Fibroblast of upper back skin (primary cell): Measurements from ENCODE around the gene GAREM1.
A peak's percentile ranks its signal among the peaks of the same experiment; 100 is the strongest.

ENCODE experiments used
- DNase-seq: peaks from one replicate; pipeline ENCODE4 v3.0.0-alpha.2; 2013

The GAREM1 gene

GRCh38 chr18:32286749-32287148 lies 183.9 kb downstream of the GAREM1 start:
- no peak for DNase-seq

DNA sequence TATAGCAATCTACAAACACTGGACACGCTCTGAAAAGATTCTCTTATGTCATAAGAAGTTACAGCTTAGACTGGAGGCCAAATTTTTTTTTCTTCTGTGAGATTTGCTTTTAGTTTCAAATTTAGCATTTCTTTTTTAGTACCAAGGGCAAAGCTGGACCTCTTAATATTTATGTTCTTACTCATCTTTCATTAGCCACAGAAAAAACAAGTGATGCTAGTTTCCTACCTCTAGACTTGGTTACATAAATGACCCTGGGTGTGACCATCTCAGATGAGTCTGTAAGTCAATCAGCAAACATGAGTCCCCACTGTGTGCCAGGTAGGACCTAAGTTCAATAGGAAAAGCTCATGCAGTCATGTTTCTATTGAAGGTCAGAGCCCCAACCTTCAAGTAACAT lies 186.4 kb downstream of the GAREM1 start:
- DNase-seq = no peak

DNA sequence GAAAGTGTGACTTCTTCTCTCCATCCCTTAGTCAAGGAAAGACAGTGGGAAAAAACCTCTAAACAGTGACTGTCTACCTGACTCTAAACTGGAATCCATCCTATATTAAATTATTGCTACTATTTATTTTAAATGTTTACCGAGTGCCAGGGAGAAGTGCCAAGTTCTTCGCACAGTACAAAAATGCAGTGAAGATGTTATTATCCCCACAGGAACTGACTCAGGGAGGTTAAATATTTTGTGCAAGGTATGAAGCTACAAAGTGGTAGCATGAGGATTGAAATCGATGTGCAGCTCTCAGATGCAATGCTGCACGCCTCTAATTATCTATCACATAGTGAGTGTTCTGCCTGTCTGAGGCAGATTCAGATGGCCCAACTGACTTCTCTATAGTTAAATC lies 189.8 kb downstream of the GAREM1 start:
- no peak for DNase-seq

DNA sequence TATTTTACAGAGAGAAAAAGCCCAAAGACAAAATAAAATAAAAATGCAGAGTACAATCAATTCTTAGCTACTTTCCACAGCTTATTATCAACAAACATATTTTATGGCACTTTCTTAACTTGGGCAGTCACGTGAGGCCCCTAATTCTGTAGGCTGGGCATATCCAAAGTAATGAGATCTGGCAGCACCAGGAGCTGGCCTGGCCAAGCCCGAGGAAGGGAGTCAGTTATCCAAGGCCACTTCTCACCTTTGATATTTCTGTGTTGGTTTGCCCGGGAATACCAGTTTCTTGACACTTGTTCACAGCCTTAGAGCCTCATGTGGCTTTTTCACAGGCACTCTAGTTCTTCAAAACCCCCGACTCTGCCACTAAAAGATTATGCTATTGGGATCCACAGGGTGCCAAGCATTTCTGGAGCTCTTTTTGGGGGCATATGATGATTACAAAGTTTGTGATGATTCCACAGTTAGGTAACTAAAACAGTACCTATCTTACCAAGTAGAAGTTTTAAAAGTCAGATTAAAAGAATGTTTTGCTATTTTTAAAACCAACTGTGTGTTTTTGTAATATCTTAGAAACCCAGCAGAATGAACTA lies 190.4 kb downstream of the GAREM1 start:
- no peak for DNase-seq

DNA sequence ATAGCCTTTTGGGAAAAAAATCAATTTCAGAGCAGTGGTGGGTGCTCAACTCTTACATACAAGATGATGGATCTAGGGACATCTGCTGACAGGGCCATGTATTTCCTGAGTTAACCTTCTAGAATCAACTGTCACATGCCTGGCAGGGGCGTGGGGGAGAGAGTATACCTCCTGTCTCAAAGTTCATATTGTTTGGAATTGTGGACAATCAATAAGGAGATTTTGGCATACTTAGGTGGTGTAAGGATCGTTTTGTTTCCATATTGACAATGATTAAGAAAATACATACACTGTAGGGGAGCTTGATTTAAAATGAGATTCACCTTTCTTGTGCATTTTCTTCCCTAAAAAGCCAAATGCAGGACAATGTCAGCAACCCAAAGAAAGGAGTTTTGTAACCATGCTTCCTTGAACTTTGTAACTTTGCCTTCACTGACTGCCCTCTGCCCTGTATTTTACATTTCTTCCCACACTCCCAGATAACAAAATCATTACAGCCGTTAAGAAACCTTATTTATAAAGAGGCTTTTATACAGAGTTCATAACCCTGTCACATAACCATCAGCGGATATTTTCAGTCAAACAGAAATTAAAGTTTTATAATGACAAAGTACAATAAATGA lies 192.4 kb downstream of the GAREM1 start:
- no peak for DNase-seq

- DNase-seq = no peak
Observed at GRCh38 chr18:32277549-32277948, 193.1 kb downstream of the GAREM1 start.

DNA sequence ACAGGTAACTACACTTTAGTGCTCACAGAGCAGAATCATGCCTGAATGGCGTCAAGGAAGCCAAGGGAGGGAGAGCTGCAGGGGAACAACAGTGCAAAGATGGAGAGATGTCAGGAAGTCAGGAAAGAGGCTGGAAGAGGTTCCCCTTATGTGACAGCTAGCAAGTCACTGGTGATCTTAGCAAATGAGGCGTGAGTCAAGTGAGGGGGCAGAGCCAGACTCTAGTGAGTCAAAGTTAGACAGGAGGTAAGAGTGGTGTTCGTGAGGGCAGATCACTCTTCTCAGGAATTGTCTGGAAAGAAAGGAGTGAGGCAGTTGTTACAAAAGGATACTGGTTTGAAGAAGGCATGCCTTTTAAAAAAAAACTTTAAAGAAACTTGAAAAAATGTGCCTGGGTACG lies 193.8 kb downstream of the GAREM1 start:
- DNase-seq = no peak

DNA sequence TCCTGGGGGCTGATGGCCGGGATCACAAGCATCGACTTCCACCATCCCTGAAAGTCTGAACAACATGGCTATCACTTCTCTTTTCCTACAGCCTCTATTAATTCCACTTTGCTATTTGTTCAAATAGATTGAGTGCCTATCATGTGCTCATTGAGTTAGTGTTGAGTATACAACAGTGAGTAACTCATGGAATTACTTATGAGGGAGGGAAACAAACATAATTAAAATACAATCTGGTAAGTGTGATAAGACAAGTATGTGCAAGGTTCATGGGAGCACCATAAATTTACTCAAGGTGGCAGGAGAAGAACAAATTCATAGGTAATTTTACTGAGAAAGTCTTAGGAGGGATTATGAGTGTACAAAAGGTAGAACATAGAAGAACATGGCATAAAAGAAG lies 194.4 kb downstream of the GAREM1 start:
- no peak for DNase-seq

DNA sequence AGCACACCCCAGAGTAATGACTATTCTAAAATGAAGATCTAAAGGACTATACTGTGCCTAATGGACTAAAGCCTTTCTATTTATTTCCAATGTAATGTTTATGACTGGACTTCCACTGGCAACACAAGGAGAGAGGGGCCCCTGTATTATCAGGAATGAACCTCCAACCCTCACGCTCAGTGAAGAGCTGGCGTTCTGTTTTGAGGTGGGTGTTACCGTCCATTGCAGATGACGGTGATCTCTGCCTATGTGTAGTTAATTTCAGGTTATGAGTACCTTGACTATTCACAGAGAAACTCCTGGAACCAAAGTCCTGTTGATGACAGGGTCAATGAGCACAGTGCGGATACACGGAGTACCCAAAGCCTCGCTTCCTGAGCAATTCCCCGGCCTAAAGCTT lies 195.5 kb downstream of the GAREM1 start:
- no peak for DNase-seq

GRCh38 chr18:32274307-32274706 lies 196.4 kb downstream of the GAREM1 start:
- DNase-seq = no peak

- DNase-seq = peak; percentile 37
Observed at GRCh38 chr18:32271672-32272208, 198.9 kb downstream of the GAREM1 start.

DNA sequence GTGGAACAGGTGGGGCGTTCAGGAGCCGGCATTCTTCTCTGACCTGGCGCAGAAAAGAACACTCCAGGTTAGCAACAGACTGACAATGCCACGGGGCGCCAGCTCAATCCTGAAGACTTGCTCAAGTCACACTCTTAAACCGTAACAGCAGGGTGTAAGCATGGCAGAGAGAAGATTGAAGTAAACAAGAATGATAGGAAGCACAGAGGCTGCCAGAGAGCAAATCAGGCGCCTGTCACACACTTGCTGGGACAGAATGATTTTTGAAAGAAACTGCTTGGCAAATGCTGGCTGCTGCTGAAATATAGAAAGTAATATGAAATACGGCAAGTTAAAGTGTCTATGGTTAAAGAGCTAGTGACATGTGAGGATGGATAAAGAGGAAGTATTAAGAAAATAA lies 200.3 kb downstream of the GAREM1 start:
- DNase-seq = no peak

GRCh38 chr18:32267463-32267862 lies 203.2 kb downstream of the GAREM1 start:
- no peak for DNase-seq

- DNase-seq = no peak
Observed at GRCh38 chr18:32264401-32264800, 206.3 kb downstream of the GAREM1 start.

GRCh38 chr18:32262092-32262491 lies 208.6 kb downstream of the GAREM1 start:
- no peak for DNase-seq

GRCh38 chr18:32261003-32261402 lies 209.7 kb downstream of the GAREM1 start:
- DNase-seq = no peak

GRCh38 chr18:32259553-32259952 lies 211.1 kb downstream of the GAREM1 start:
- DNase-seq = no peak

- DNase-seq = no peak
Observed at GRCh38 chr18:32258558-32259204, 212.0 kb downstream of the GAREM1 start.

DNA sequence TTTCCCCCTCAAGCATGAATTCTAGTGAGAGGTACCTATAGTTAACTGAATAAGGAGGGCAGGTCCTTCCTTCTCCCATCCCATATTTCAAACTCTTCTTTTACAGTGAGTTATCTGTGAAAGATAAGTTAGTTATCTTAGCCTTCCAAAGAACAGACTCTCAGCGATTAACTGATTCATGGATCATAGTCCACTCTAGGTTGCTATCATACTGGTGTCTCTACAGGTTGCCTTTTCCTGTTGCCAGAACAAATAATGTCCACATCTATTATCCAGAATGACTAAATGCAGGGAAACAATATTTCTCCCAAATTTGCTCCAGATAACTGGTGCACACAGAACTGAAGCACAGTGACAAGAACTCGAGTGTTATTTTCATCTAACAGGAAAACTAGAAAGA lies 212.5 kb downstream of the GAREM1 start:
- DNase-seq = no peak

DNA sequence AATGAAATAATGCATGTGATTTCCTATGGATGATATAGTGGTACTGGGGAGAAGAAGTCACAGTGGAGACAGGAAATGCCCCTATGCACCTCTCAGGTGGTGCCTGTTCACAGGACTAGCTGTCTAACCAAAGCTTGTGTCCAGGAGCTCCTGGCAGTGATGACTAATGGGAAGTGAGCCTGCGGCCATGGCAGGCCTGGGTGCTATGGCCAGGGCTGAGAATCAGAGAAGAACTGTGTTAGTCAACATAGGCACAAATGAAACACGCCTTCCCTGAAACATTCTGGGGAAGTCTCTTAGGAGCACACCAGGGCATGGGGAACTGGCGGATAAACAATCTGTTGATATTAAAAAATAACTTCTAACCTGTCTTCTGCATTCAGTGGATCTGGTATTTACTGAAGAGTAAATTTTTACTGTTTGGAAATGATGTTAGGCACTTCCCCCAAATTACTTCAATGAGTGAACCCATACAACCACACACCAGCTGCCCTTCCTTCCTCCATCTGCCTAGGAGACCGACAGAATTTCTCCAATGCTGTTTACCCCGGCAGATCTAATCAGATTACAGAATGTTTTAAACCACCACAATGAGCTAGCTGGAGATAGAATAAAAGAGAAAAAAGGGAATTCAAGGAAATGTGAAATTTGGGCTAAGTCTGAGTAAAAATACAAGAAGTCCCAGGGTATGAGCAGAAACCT lies 213.4 kb downstream of the GAREM1 start:
- DNase-seq = no peak

GRCh38 chr18:32255570-32255969 lies 215.1 kb downstream of the GAREM1 start:
- no peak for DNase-seq

- DNase-seq = no peak
Observed at GRCh38 chr18:32252141-32252860, 218.4 kb downstream of the GAREM1 start.

GRCh38 chr18:32251466-32251865 lies 219.2 kb downstream of the GAREM1 start:
- DNase-seq = no peak
